SW480 (cell line): Measurements from ENCODE around the gene CAMK2N1.
A peak's percentile ranks its signal among the peaks of the same experiment; 100 is the strongest.

Source experiments
- DNase-seq: peaks from one replicate; pipeline ENCODE4 v3.0.0-alpha.2; 2016; ENCODE audit warnings: low spot score

The CAMK2N1 gene

GRCh38 chr1:20443703-20444586 is 42.1 kb downstream of the CAMK2N1 start:
- DNase-seq = no peak

- DNase-seq = no peak
These were observed 42.9 kb downstream of the CAMK2N1 start for GRCh38 chr1:20442920-20443625.

GRCh38 chr1:20440785-20441200 is 45.2 kb downstream of the CAMK2N1 start:
- DNase-seq = peak; percentile 41

GRCh38 chr1:20439282-20439681 is 46.7 kb downstream of the CAMK2N1 start:
- no peak for DNase-seq

GRCh38 chr1:20437640-20438039 is 48.4 kb downstream of the CAMK2N1 start:
- no peak for DNase-seq

DNA sequence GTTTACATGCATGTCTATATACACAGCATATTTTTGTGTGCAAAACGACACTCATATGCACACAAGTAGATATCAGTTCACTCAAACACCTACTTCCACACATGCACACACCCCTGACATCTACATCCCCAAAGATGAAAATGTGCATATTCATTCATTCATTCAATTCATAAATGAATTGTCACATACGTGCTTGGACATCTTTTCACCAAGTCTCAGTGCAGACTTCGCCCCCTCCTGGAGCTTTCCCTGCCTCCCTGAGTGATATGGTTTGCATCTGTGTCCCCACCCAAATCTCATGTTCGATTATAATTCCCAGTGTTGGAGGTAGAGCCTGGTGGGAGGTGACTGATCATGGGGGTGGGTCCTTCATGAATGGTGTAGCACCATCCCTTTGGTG is 53.1 kb downstream of the CAMK2N1 start:
- no peak for DNase-seq
